ENCODE measurements around the gene TFF2.

- TF ChIP-seq CTCF (conservative IDR thresholded peaks at IDR 0.05; ENCODE audit: low read length) (no peak), EZH2phosphoT487 (IDR thresholded peaks at IDR 0.05; ENCODE audit: borderline replicate concordance) (no peak)
These were observed 46.0 kb downstream of the TFF2 start for GRCh38 chr21:42304556-42305454.

Measured in Loucy (cell line).